H9 (cell line): ENCODE data around the gene LRMDA. TPM values are rescaled to one million over a fixed set of nuclear protein-coding genes. Genes with fewer than 3 reads are reported as not detected.

Source experiments
- DNase-seq: peaks from one replicate; pipeline ENCODE4 v3.0.0-alpha.2; 2017
- H2AFZ ChIP-seq: one replicate; pipeline ENCODE4 v1.6.1; 2013; ENCODE audit warnings: mild to moderate bottlenecking, low read length, control low read depth, moderate library complexity
- H2AK5ac ChIP-seq: 2 replicates; pipeline ENCODE4 v1.6.1; 2013; ENCODE audit warnings: low read length, control low read depth, mixed read lengths; ENCODE audit not compliant: insufficient read length
- H2BK120ac ChIP-seq: one replicate; pipeline ENCODE4 v1.6.1; 2013; ENCODE audit warnings: low read depth, mild to moderate bottlenecking, low read length, control low read depth, inconsistent platforms; ENCODE audit not compliant: poor library complexity, severe bottlenecking
- H2BK12ac ChIP-seq: 2 replicates; pipeline ENCODE4 v1.6.1; 2013; ENCODE audit warnings: low read length, control low read depth, mixed read lengths, low read depth; ENCODE audit not compliant: insufficient read length
- H2BK15ac ChIP-seq: 2 replicates; pipeline ENCODE4 v1.6.1; 2013; ENCODE audit warnings: low read depth, low read length, control low read depth
- H2BK20ac ChIP-seq: one replicate; pipeline ENCODE4 v1.6.1; 2013; ENCODE audit warnings: low read depth, mild to moderate bottlenecking, low read length, control low read depth, inconsistent platforms; ENCODE audit not compliant: poor library complexity, severe bottlenecking
- H2BK5ac ChIP-seq: 2 replicates; pipeline ENCODE4 v1.6.1; 2013; ENCODE audit warnings: low read length, control low read depth, mixed read lengths; ENCODE audit not compliant: insufficient read length
- H3K14ac ChIP-seq: 2 replicates; pipeline ENCODE4 v1.6.1; 2013; ENCODE audit warnings: low read length, control low read depth; ENCODE audit not compliant: insufficient read depth
- H3K18ac ChIP-seq: 2 replicates; pipeline ENCODE4 v1.6.1; 2013; ENCODE audit warnings: low read depth, mild to moderate bottlenecking, mixed read lengths, low read length, control low read depth; ENCODE audit not compliant: insufficient read length
- H3K23ac ChIP-seq: 2 replicates; pipeline ENCODE4 v1.6.1; 2013; ENCODE audit warnings: low read length, control low read depth, mixed read lengths, low read depth; ENCODE audit not compliant: insufficient read length
- H3K23me2 ChIP-seq: 2 replicates; pipeline ENCODE4 v1.6.1; 2013; ENCODE audit warnings: low read depth, mild to moderate bottlenecking, mixed read lengths, low read length, control low read depth; ENCODE audit not compliant: insufficient read length, poor library complexity, severe bottlenecking
- H3K27ac ChIP-seq: 2 replicates; pipeline ENCODE4 v1.5.1; 2013; ENCODE audit warnings: low read length, control low read depth, mixed read lengths, low read depth; ENCODE audit not compliant: insufficient read length
- H3K27me3 ChIP-seq: 2 replicates; pipeline ENCODE4 v1.6.1; 2013; ENCODE audit warnings: low read length, control low read depth, inconsistent platforms; ENCODE audit not compliant: insufficient read depth
- H3K4ac ChIP-seq: 2 replicates; pipeline ENCODE4 v1.6.1; 2013; ENCODE audit warnings: low read depth, mild to moderate bottlenecking, control low read depth, inconsistent platforms, low read length, moderate library complexity
- H3K4me1 ChIP-seq: 2 replicates; pipeline ENCODE4 v1.6.1; 2013; ENCODE audit warnings: low read length, control low read depth, inconsistent platforms; ENCODE audit not compliant: insufficient read depth
- H3K4me2 ChIP-seq: 2 replicates; pipeline ENCODE4 v1.6.1; 2013; ENCODE audit warnings: low read length, control low read depth, mixed read lengths; ENCODE audit not compliant: insufficient read length, insufficient read depth
- H3K56ac ChIP-seq: 2 replicates; pipeline ENCODE4 v1.6.1; 2013; ENCODE audit warnings: low read depth, mild to moderate bottlenecking, mixed read lengths, low read length, control low read depth; ENCODE audit not compliant: insufficient read length
- H3K79me1 ChIP-seq: 2 replicates; pipeline ENCODE4 v1.6.1; 2013; ENCODE audit warnings: low read depth, mild to moderate bottlenecking, moderate library complexity, low read length, control low read depth, inconsistent platforms; ENCODE audit not compliant: insufficient read depth, poor library complexity, severe bottlenecking
- H3K79me2 ChIP-seq: 2 replicates; pipeline ENCODE4 v1.6.1; 2013; ENCODE audit warnings: low read length, control low read depth, inconsistent platforms; ENCODE audit not compliant: insufficient read depth
- H3K9ac ChIP-seq: 2 replicates; pipeline ENCODE4 v1.6.1; 2013; ENCODE audit warnings: low read length, control low read depth, mixed read lengths; ENCODE audit not compliant: insufficient read length; ENCODE audit errors: extremely low read depth
- H3K9me3 ChIP-seq: one replicate; pipeline ENCODE4 v1.6.1; 2013; ENCODE audit warnings: low read depth, low read length, inconsistent platforms; ENCODE audit not compliant: control insufficient read depth
- H3T11ph ChIP-seq: one replicate; pipeline ENCODE4 v1.6.1; 2013; ENCODE audit warnings: mild to moderate bottlenecking, low read length, control low read depth, inconsistent platforms
- H4K20me1 ChIP-seq: one replicate; pipeline ENCODE4 v1.6.1; 2013; ENCODE audit not compliant: control insufficient read depth, insufficient read length, insufficient read depth
- H4K5ac ChIP-seq: 2 replicates; pipeline ENCODE4 v1.6.1; 2013; ENCODE audit warnings: low read depth, mild to moderate bottlenecking, mixed read lengths, low read length, control low read depth; ENCODE audit not compliant: insufficient read length
- H4K8ac ChIP-seq: replicated peaks from 2 replicates; pipeline ENCODE4 v1.6.1; 2013; ENCODE audit warnings: low read length, control low read depth, mixed read lengths, low read depth; ENCODE audit not compliant: insufficient read length
- H4K91ac ChIP-seq: 2 replicates; pipeline ENCODE4 v1.6.1; 2013; ENCODE audit warnings: low read depth, mild to moderate bottlenecking, moderate library complexity, mixed read lengths, low read length, control low read depth; ENCODE audit not compliant: insufficient read length
- H3K27ac Mint-ChIP-seq, 3 experiments: 2 replicates in 2 of 3; 3 replicates in 1 of 3; pipeline ENCODE4 v1.8.0; 2020 to 2021; ENCODE audit warnings: mixed read lengths in 3 of 3, mild to moderate bottlenecking in 1 of 3, moderate library complexity in 1 of 3
- H3K27me3 Mint-ChIP-seq: 2 replicates; pipeline ENCODE4 v1.8.0; 2021; ENCODE audit warnings: low read depth, mild to moderate bottlenecking, moderate library complexity, mixed read lengths
- H3K36me3 Mint-ChIP-seq, 3 experiments: 2 replicates in 2 of 3; 3 replicates in 1 of 3; pipeline ENCODE4 v1.8.0; 2020 to 2021; ENCODE audit warnings: low read depth in 3 of 3, mixed read lengths in 3 of 3; ENCODE audit not compliant: insufficient read depth in 1 of 3
- H3K4me1 Mint-ChIP-seq, 2 experiments: 2 replicates each; pipeline ENCODE4 v1.8.0; 2020; ENCODE audit warnings: mixed read lengths in 2 of 2
- H3K4me3 Mint-ChIP-seq, 2 experiments: 2 replicates in 1 of 2; 3 replicates in 1 of 2; pipeline ENCODE4 v1.8.0; 2020 to 2021; ENCODE audit warnings: mild to moderate bottlenecking in 2 of 2, mixed read lengths in 2 of 2, moderate library complexity in 1 of 2
- H3K9me3 Mint-ChIP-seq, 2 experiments: 2 replicates in 1 of 2; 3 replicates in 1 of 2; pipeline ENCODE4 v1.8.0; 2020; ENCODE audit warnings: mild to moderate bottlenecking in 2 of 2, mixed read lengths in 2 of 2, moderate library complexity in 1 of 2
- CTCF ChIP-seq: fragments of 200-600 bp; sonication (generic); conservative IDR thresholded peaks from 3 replicates; pipeline ENCODE4 v1.8.0; 2021; ENCODE audit warnings: antibody characterized with exemption, mild to moderate bottlenecking
- WGBS: extraction: QIAGEN DNeasy Blood & Tissue Kit; methylation state at CpG from one replicate; pipeline ENCODE4 v1.1.7; 2013; ENCODE audit warnings: missing lambda C conversion rate, low lambda C conversion rate, mixed read lengths; ENCODE audit not compliant: insufficient read length; ENCODE audit errors: extremely low coverage; 5-methylcytosine and 5-hydroxymethylcytosine counted together
- total RNA-seq: library from RNA; stranded (reverse); gene quantifications from 2 replicates; pipeline ENCODE4 v1.2.1, GENCODE V29; 2021

Gene LRMDA
- total RNA-seq, 1 experiment from 2014 or later = 1.8 TPM

- Histone ChIP-seq H3T11ph (no peak overlapping the region), H3K79me2 (no peaks in the 10 kb centered on the region), H3K79me1 (no peaks in the 10 kb centered on the region), H4K20me1 (no peaks in the 10 kb centered on the region), H4K91ac (no peak overlapping the region), H3K4me1 (no peaks in the 10 kb centered on the region; the same call in 1 of the 2 replicates), H3K9ac (no peak overlapping the region), H3K23me2 (no peaks in the 10 kb centered on the region), H2AK5ac (no peak overlapping the region), H2BK5ac (no peak overlapping the region), H2BK15ac (no peak overlapping the region), H4K5ac (no peak overlapping the region), H4K8ac (no peak overlapping the region), H2BK120ac (no peak overlapping the region), H3K4ac (no peak overlapping the region), H3K27ac (no peak overlapping the region), H2BK20ac (no peak overlapping the region), H3K56ac (no peak overlapping the region), H3K14ac (no peak overlapping the region), H2AFZ (no peak overlapping the region), H3K18ac (no peak overlapping the region), H3K27me3 (no peaks in the 10 kb centered on the region), H3K4me2 (no peak overlapping the region), H3K23ac (no peak overlapping the region), H2BK12ac (no peak overlapping the region), H3K9me3 (no peaks in the 10 kb centered on the region)
- WGBS = no CpG with 5 or more reads among the region's 9 CpGs
- Mint-ChIP-seq H3K27me3 (no peaks in the 10 kb centered on the region; the same call in none of the 2 replicates), H3K4me1 (peaks cover 15% of the 10 kb centered on the region in 2 experiments), H3K27ac (no peak overlapping the region), H3K36me3 (peaks cover 0 to 4% (median 0%) of the 10 kb centered on the region in 3 experiments; a peak in 3 of 7 replicates), H3K4me3 (no peak overlapping the region), H3K9me3 (no peaks in the 10 kb centered on the region; a peak in 1 of 5 replicates)
- no peak for DNase-seq
- no peak for TF ChIP-seq CTCF
Measured at GRCh38 chr10:75703191-75703854, 271.9 kb downstream of the LRMDA start.
